MCF 10A (cell line): ENCODE measurements around the gene XPC. TPM values are rescaled to one million over a fixed set of nuclear protein-coding genes. Genes with fewer than 3 reads are reported as not detected.

Source experiments
- BruUV-seq: library from RNA; stranded (reverse); fragments of 400-500 nt; replicated peaks from 2 replicates; lab custom pipeline; 2021; lab: Mats Ljungman, UMichigan
- CTCF ChIA-PET: fragments of 300-600 bp; sonication (Branson Sonifier 250); formaldehyde crosslinking; extraction: SDS; loops from one replicate; lab custom pipeline; 2021; ENCODE audit warnings: antibody characterized with exemption, inconsistent platforms; lab: Yijun Ruan, JAX
- POLR2A ChIA-PET: fragments of 300-600, 350-650 bp; sonication (Branson Sonifier 250); formaldehyde crosslinking; extraction: SDS; loops from one replicate; lab custom pipeline; 2020; ENCODE audit warnings: antibody characterized with exemption, inconsistent platforms; lab: Yijun Ruan, JAX
- DNase-seq: peaks from one replicate; pipeline ENCODE4 v3.0.0-alpha.2; 2018; ENCODE audit not compliant: unreplicated experiment
- H3K27ac Mint-ChIP-seq: one replicate; pipeline ENCODE4 v1.8.0; 2022; ENCODE audit warnings: mild to moderate bottlenecking, low read depth, mixed read lengths; ENCODE audit not compliant: unreplicated experiment
- H3K27me3 Mint-ChIP-seq: one replicate; pipeline ENCODE4 v1.8.0; 2022; ENCODE audit warnings: mixed read lengths; ENCODE audit not compliant: insufficient read depth, unreplicated experiment
- H3K36me3 Mint-ChIP-seq: one replicate; pipeline ENCODE4 v1.8.0; 2022; ENCODE audit warnings: mild to moderate bottlenecking, moderate library complexity, mixed read lengths; ENCODE audit not compliant: insufficient read depth, unreplicated experiment
- H3K4me1 Mint-ChIP-seq: one replicate; pipeline ENCODE4 v1.8.0; 2022; ENCODE audit warnings: mixed read lengths; ENCODE audit not compliant: insufficient read depth, unreplicated experiment
- H3K4me3 Mint-ChIP-seq: one replicate; pipeline ENCODE4 v1.8.0; 2022; ENCODE audit warnings: mild to moderate bottlenecking, moderate library complexity, mixed read lengths; ENCODE audit not compliant: unreplicated experiment
- H3K9me3 Mint-ChIP-seq: one replicate; pipeline ENCODE4 v1.8.0; 2022; ENCODE audit warnings: mixed read lengths; ENCODE audit not compliant: unreplicated experiment
- intact Hi-C: fragments of 100-400 bp; cut with micrococcal nuclease; formaldehyde crosslinking; loops from 2 replicates; pipeline ENCODE4 v1.14.1; 2022
- total RNA-seq: library from RNA; stranded (reverse); gene quantifications from 2 replicates; pipeline ENCODE4 v1.2.3, GENCODE V29; 2022
- TF ChIP-seq, protein P1 (sequence below): fragments of 200-600 bp; IDR thresholded peaks from one replicate; pipeline ENCODE4 v1.8.0; 2022; ENCODE audit warnings: antibody characterized with exemption, mild to moderate bottlenecking; ENCODE audit not compliant: unreplicated experiment

Gene XPC
- total RNA-seq, 1 experiment from 2014 or later, result 73.3 TPM

DNA sequence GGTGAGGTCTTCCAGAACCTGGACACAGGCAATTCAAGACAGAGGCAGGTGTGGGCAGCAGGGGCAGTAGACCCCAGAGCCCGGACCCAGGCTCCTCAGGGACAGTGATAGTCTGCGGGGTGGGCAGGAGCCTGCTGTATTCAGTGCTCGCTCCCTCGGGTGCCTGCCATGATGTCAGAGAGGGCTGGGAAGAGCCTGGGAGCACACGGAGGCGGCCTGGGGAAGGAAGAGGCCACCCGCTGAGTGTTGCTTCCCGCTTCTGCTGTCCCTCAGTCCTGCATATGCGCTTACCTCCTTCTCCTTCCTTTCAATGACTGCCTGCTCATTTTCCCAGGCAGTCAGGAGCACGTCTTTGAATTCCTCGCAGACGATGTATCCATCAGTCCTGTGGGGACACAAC, 30.8 kb downstream of the XPC start:
- Mint-ChIP-seq H3K4me1 (peaks cover 25% of the 10 kb centered on the region), H3K27ac (peak overlapping the region; percentile 99), H3K4me3 (no peak overlapping the region), H3K27me3 (no peaks in the 10 kb centered on the region), H3K9me3 (no peaks in the 10 kb centered on the region), H3K36me3 (peaks cover 70% of the 10 kb centered on the region)
- no peak for DNase-seq
- intact Hi-C loops, result no loop called here
- POLR2A ChIA-PET, result interaction anchor here (1.5 to 11.5 kb wide), 5 partner anchors 11 to 28 kb away, joined by 3 to 294 read pairs (median 33); partner anchors contain the start of genes CHCHD4 and TMEM43
- CTCF ChIA-PET, result interaction anchor here (1.5 kb wide), 1 partner anchor 28 kb away, joined by 5 read pairs; no protein-coding TSS in a partner anchor
- BruUV-seq, result no TSS peak
- TF ChIP-seq, protein P1, sequence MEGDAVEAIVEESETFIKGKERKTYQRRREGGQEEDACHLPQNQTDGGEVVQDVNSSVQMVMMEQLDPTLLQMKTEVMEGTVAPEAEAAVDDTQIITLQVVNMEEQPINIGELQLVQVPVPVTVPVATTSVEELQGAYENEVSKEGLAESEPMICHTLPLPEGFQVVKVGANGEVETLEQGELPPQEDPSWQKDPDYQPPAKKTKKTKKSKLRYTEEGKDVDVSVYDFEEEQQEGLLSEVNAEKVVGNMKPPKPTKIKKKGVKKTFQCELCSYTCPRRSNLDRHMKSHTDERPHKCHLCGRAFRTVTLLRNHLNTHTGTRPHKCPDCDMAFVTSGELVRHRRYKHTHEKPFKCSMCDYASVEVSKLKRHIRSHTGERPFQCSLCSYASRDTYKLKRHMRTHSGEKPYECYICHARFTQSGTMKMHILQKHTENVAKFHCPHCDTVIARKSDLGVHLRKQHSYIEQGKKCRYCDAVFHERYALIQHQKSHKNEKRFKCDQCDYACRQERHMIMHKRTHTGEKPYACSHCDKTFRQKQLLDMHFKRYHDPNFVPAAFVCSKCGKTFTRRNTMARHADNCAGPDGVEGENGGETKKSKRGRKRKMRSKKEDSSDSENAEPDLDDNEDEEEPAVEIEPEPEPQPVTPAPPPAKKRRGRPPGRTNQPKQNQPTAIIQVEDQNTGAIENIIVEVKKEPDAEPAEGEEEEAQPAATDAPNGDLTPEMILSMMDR, result no peak

DNA sequence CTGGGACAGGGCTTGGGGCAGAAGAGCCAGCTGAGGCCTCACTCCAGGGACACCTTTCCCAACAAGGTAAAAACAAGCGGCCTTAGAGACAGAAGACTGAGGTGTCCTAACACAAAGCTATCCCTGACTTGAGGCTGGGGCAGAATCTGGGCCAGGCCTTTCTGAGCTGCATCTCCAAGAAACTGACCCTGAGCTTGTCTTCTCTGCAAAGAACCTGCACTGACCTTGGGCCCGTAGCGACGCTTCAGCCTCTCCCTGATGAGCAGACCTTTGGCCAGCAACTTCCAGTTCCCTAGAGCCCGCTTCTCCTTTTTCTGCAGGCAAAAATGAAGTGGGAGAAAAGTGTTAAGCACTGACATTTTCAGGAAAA, 31.4 kb downstream of the XPC start:
- DNase-seq, result no peak
- Mint-ChIP-seq H3K9me3 (no peaks in the 10 kb centered on the region), H3K4me3 (no peak overlapping the region), H3K36me3 (peaks cover 70% of the 10 kb centered on the region), H3K27ac (peak overlapping the region; percentile 99), H3K4me1 (peaks cover 29% of the 10 kb centered on the region), H3K27me3 (no peaks in the 10 kb centered on the region)
- no TSS peak for BruUV-seq
- intact Hi-C loops, result no loop called here
- TF ChIP-seq, protein P1, result no peak
- ChIA-PET POLR2A (interaction anchor here (1.0 to 11.5 kb wide), 4 partner anchors 8 to 30 kb away, joined by 3 to 294 read pairs (median 66); partner anchors contain the start of genes CHCHD4, LSM3, TMEM43 and XPC), CTCF (no interaction called here)

DNA sequence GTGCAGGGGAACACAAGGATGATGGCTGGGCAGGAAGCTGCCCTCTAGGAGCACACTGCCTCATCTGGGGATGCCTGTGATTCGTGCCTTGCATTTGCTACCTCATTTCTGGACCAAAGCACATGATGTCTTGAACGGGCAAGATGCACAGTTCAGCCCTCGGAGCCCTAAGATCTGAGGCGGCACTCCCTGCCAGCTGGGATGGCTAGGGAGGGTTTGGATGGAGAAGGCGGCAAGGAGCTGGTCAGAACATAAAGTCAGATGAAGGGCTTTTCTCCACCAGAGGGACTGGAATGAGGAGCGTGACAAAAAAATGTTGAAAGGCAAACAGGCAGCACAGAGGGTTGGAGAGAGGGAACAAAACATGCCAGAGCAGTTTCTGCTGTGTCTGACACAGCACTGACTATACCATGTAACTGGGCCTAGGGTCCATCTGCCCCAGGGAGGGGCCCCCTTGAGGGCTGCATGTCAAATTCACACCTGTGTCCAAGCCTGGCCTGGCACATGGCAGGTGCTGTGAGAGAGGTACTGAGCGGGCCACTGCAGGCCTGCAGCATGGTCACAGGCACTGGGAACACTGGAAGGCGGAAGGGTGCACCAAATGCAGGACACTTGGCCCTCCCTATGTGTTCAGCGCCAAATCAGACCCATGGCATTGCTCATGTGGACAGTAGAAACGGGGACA, 31.9 kb downstream of the XPC start:
- POLR2A ChIA-PET, result interaction anchor here (1.0 to 11.5 kb wide), 5 partner anchors 9 to 30 kb away, joined by 3 to 294 read pairs (median 42); partner anchors contain the start of genes CHCHD4, LSM3, TMEM43 and XPC
- Mint-ChIP-seq H3K27me3 (no peaks in the 10 kb centered on the region), H3K36me3 (peaks cover 70% of the 10 kb centered on the region), H3K9me3 (no peaks in the 10 kb centered on the region), H3K4me3 (no peak overlapping the region), H3K27ac (peak overlapping the region; percentile 99), H3K4me1 (peaks cover 35% of the 10 kb centered on the region)
- TF ChIP-seq, protein P1, result no peak
- BruUV-seq, result no TSS peak
- CTCF ChIA-PET, result interaction anchor here (0.6 to 1.9 kb wide), 2 partner anchors 18 to 25 kb away, joined by 6 read pairs; no protein-coding TSS in a partner anchor
- intact Hi-C loops, result no loop called here
- DNase-seq, result no peak

DNA sequence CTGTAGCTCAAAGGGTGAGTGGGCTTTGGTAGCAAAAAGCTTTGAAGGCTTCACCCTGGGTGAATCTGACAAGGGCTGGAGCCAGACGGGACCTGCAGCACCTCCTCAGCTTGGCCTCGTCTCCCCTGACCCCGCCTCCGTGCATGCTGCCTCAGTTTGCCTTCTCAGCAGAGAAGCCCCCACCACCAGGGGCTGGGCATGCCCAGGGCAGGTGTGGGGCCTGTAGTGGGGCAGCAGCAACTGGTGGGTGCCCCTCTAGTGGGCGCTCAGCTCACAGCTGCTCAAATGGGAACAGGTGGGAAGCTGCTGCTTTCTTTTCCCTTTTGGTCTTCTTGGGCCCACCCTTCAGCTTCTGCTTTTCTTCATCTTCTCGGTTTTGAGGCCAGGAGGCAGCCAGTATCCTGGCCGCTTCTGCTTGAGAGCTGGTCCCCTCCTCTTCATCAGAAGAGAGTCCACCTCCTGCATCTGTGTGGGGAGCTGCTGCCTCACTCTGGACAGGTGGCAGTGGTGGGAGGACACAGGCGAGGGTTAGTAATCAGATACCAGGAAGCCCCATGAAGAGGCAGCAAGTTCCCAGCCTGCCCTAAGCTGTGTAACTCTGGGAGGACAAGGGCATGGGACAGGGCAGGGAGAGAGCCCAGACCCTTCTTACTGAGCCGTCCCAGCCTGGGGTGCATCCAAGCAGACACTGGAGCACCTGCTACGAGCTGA, 32.6 kb downstream of the XPC start:
- Mint-ChIP-seq H3K27ac (peak overlapping the region; percentile 99), H3K4me3 (no peak overlapping the region), H3K36me3 (peaks cover 70% of the 10 kb centered on the region), H3K27me3 (no peaks in the 10 kb centered on the region), H3K4me1 (peaks cover 38% of the 10 kb centered on the region), H3K9me3 (no peaks in the 10 kb centered on the region)
- CTCF ChIA-PET, result interaction anchor here (0.6 to 1.9 kb wide), 9 partner anchors 19 to 1184 kb away, joined by 3 to 6 read pairs (median 4); no protein-coding TSS in a partner anchor
- POLR2A ChIA-PET, result interaction anchor here (0.6 to 11.5 kb wide), 14 partner anchors 9 to 255 kb away, joined by 3 to 294 read pairs (median 10); partner anchors contain the start of genes CHCHD4, LSM3, TMEM43 and XPC
- TF ChIP-seq, protein P1, result no peak
- intact Hi-C loops, result no loop called here
- no TSS peak for BruUV-seq
- no peak for DNase-seq
